HCT116 (cell line): Measurements from ENCODE around the gene CDHR1. TPM values are rescaled to one million over a fixed set of nuclear protein-coding genes. Genes with fewer than 3 reads are reported as not detected.

Experiments
- ATAC-seq: fragments of 200-7000 bp; cut with Tn5 transposase; 2 replicates; pipeline ENCODE4 v1.9.1; 2020; ENCODE audit warnings: mild to moderate bottlenecking, moderate library complexity
- BruUV-seq: library from RNA; stranded (reverse); fragments of 400-500 nt; replicated peaks from 2 replicates; lab custom pipeline; 2021; lab: Mats Ljungman, UMichigan
- CTCF ChIA-PET: fragments of 300-600 bp; sonication (Branson Sonifier 250); formaldehyde crosslinking; loops from one replicate; lab custom pipeline; 2021; ENCODE audit warnings: antibody characterized with exemption; lab: Charles Lee
- POLR2A ChIA-PET: fragments of 300-600, 350-600 bp; sonication (Branson Sonifier 250); formaldehyde crosslinking; loops from one replicate; lab custom pipeline; 2021; ENCODE audit warnings: antibody characterized with exemption; lab: Charles Lee
- RAD21 ChIA-PET, 2 experiments: fragments of 300-600 bp; sonication (Branson Sonifier 250); formaldehyde crosslinking; loops; one replicate each; lab custom pipeline; 2023; ENCODE audit warnings: low total read pairs in 2 of 2; ENCODE audit not compliant: uncharacterized antibody in 2 of 2, unreplicated experiment in 2 of 2, low non-redundant PET in 1 of 2; lab: Charles Lee
- DNase-seq: peaks from one replicate; pipeline ENCODE4 v3.0.0-alpha.2; 2010; ENCODE audit warnings: low read depth, low spot score
- H2AFZ ChIP-seq: fragments of 200-600 bp; shearing (Covaris generic), sonication (generic); 2 replicates; pipeline ENCODE4 v1.6.1; 2017; ENCODE audit warnings: low read depth, mixed run types, mixed read lengths, antibody characterized with exemption, low read length; ENCODE audit not compliant: poor library complexity, severe bottlenecking
- H3K27ac ChIP-seq: 2 replicates; pipeline ENCODE4 v1.5.1; 2012; ENCODE audit warnings: low read depth, low read length
- H3K27me3 ChIP-seq: fragments of 200-600 bp; sonication (generic); 2 replicates; pipeline ENCODE4 v1.6.1; 2016; ENCODE audit warnings: mixed run types, low read length, mixed read lengths; ENCODE audit not compliant: insufficient read depth
- H3K36me3 ChIP-seq, 2 experiments: fragments of 200-500 bp in 1 of 2; fragments of 200-600 bp in 1 of 2; sonication (Bioruptor generic) in 1 of 2; sonication (generic) in 1 of 2; 2 replicates each; pipeline versions ENCODE4 v1.5.1 to v1.6.1; 2014 to 2016; ENCODE audit warnings: low read length in 2 of 2, inconsistent platforms in 1 of 2, mixed read lengths in 1 of 2, mixed run types in 1 of 2; ENCODE audit not compliant: insufficient read depth in 2 of 2, control insufficient read depth in 1 of 2
- H3K4me1 ChIP-seq, 2 experiments: fragments of 200-600 bp in 1 of 2; sonication (generic) in 1 of 2; 2 replicates each; pipeline versions ENCODE4 v1.5.1 to v1.6.1; 2012 to 2017; ENCODE audit warnings: low read length in 2 of 2, inconsistent platforms in 1 of 2, mild to moderate bottlenecking in 1 of 2, mixed read lengths in 1 of 2, mixed run types in 1 of 2, moderate library complexity in 1 of 2; ENCODE audit not compliant: insufficient read depth in 2 of 2, control insufficient read depth in 1 of 2
- H3K4me2 ChIP-seq: fragments of 200-600 bp; sonication (generic); 2 replicates; pipeline ENCODE4 v1.6.1; 2017; ENCODE audit warnings: mixed run types, low read length, mixed read lengths
- H3K4me3 ChIP-seq, 2 experiments: fragments of 200-600 bp in 1 of 2; sonication (generic) in 1 of 2; replicated peaks in 1 of 2; 2 replicates each; pipeline ENCODE4 v1.5.1; 2011 to 2016; ENCODE audit warnings: low read length in 2 of 2, control low read depth in 1 of 2, low read depth in 1 of 2, mild to moderate bottlenecking in 1 of 2, mixed read lengths in 1 of 2, mixed run types in 1 of 2
- H3K79me2 ChIP-seq: fragments of 200-600 bp; sonication (generic); 2 replicates; pipeline ENCODE4 v1.6.1; 2017; ENCODE audit warnings: mild to moderate bottlenecking, mixed run types, low read length, moderate library complexity, mixed read lengths; ENCODE audit not compliant: insufficient read depth
- H3K9ac ChIP-seq: fragments of 200-600 bp; sonication (generic); 2 replicates; pipeline ENCODE4 v1.6.1; 2016; ENCODE audit warnings: low read length, mixed read lengths
- H3K9me2 ChIP-seq: fragments of 200-600 bp; sonication (generic), shearing (Covaris generic); 2 replicates; pipeline ENCODE4 v1.6.1; 2017; ENCODE audit warnings: mixed run types, mild to moderate bottlenecking, moderate library complexity; ENCODE audit not compliant: insufficient read depth
- H3K9me3 ChIP-seq, 2 experiments: fragments of 200-500 bp in 1 of 2; fragments of 200-600 bp in 1 of 2; sonication (Bioruptor generic) in 1 of 2; sonication (generic) in 1 of 2; 2 replicates each; pipeline ENCODE4 v1.6.1; 2014 to 2017; ENCODE audit warnings: low read length in 2 of 2, mixed read lengths in 2 of 2, inconsistent platforms in 1 of 2, low read depth in 1 of 2, mild to moderate bottlenecking in 1 of 2, mixed run types in 1 of 2, moderate library complexity in 1 of 2; ENCODE audit not compliant: control insufficient read depth in 1 of 2, insufficient read depth in 1 of 2
- H4K20me1 ChIP-seq: fragments of 200-600 bp; sonication (generic), shearing (Covaris generic); 2 replicates; pipeline ENCODE4 v1.6.1; 2017; ENCODE audit warnings: mixed run types, mild to moderate bottlenecking, moderate library complexity; ENCODE audit not compliant: insufficient read depth
- ZNF274 ChIP-seq: fragments of 200-500 bp; sonication (Bioruptor generic); IDR thresholded peaks from 2 replicates; pipeline ENCODE4 v1.6.1; 2014; ENCODE audit warnings: mild to moderate bottlenecking, low read depth, low read length, inconsistent platforms
- intact Hi-C: fragments of 100-400 bp; cut with micrococcal nuclease; formaldehyde crosslinking; loops from 2 replicates; pipeline ENCODE4 v1.10.0; 2022
- total RNA-seq: library from RNA; stranded (reverse); gene quantifications from one replicate; pipeline ENCODE4 v1.2.1, GENCODE V29; 2021; ENCODE audit not compliant: unreplicated experiment
- TF ChIP-seq, protein P1 (sequence below): IDR thresholded peaks from 2 replicates; pipeline ENCODE4 v1.6.1; 2011; ENCODE audit warnings: mild to moderate bottlenecking, low read length, moderate library complexity; ENCODE audit not compliant: insufficient replicate concordance; ENCODE audit errors: extremely low read depth
- TF ChIP-seq, protein P2 (sequence below): IDR thresholded peaks from 2 replicates; pipeline ENCODE4 v1.6.1; 2012

The CDHR1 gene
- total RNA-seq, 1 experiment from 2014 or later = not detected

GRCh38 chr10:84269162-84269561 lies 74.8 kb downstream of the CDHR1 start:
- Histone ChIP-seq H3K36me3 (no peaks in the 10 kb centered on the region), H3K4me3 (no peak overlapping the region), H3K9me2 (no peaks in the 10 kb centered on the region), H3K27ac (no peak overlapping the region), H3K9ac (no peak overlapping the region), H3K79me2 (no peaks in the 10 kb centered on the region), H3K27me3 (no peaks in the 10 kb centered on the region), H4K20me1 (no peaks in the 10 kb centered on the region), H3K4me2 (no peak overlapping the region), H3K9me3 (no peaks in the 10 kb centered on the region), H2AFZ (no peak overlapping the region), H3K4me1 (peaks cover 0 to 23% of the 10 kb centered on the region in 2 experiments; a peak in 2 of 4 replicates)
- POLR2A ChIA-PET = no interaction called here
- DNase-seq = no peak
- CTCF ChIA-PET = interaction anchor here (1.3 to 10.1 kb wide), 2 partner anchors 12 to 268 kb away, joined by 5 to 268 read pairs; no protein-coding TSS in a partner anchor
- TF ChIP-seq, protein P1, sequence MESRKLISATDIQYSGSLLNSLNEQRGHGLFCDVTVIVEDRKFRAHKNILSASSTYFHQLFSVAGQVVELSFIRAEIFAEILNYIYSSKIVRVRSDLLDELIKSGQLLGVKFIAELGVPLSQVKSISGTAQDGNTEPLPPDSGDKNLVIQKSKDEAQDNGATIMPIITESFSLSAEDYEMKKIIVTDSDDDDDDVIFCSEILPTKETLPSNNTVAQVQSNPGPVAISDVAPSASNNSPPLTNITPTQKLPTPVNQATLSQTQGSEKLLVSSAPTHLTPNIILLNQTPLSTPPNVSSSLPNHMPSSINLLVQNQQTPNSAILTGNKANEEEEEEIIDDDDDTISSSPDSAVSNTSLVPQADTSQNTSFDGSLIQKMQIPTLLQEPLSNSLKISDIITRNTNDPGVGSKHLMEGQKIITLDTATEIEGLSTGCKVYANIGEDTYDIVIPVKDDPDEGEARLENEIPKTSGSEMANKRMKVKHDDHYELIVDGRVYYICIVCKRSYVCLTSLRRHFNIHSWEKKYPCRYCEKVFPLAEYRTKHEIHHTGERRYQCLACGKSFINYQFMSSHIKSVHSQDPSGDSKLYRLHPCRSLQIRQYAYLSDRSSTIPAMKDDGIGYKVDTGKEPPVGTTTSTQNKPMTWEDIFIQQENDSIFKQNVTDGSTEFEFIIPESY = no peak
- TF ChIP-seq ZNF274 = no peak
- TF ChIP-seq, protein P2, sequence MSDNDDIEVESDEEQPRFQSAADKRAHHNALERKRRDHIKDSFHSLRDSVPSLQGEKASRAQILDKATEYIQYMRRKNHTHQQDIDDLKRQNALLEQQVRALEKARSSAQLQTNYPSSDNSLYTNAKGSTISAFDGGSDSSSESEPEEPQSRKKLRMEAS = peak; percentile 21; the same call in 1 of the 2 replicates
- ATAC-seq = no peak
- intact Hi-C loops = loop anchor here (5.0 to 10.0 kb wide), 3 partner anchors 58 to 446 kb away; partner anchors contain the start of gene CCSER2
- no TSS peak for BruUV-seq
- RAD21 ChIA-PET = interaction anchor here in 1 of 2 experiments (1.0 kb wide), 1 partner anchor 268 kb away, joined by 3 read pairs; no protein-coding TSS in a partner anchor

Other genes with a start within 250 kb of the CDHR1 start
- gene GHITM, start 55.0 kb upstream of the CDHR1 start, total RNA-seq = 156 TPM
- not detected for gene GPR15LG, start 20.7 kb upstream of the CDHR1 start, total RNA-seq
- gene LRIT2, start 31.0 kb downstream of the CDHR1 start, total RNA-seq = not detected
- gene LRIT1, start 47.0 kb downstream of the CDHR1 start, total RNA-seq = not detected
- not detected for gene RGR, start 50.5 kb downstream of the CDHR1 start, total RNA-seq
- gene CCSER2, start 134.1 kb downstream of the CDHR1 start, total RNA-seq = 28.9 TPM